ENCODE measurements around the gene TUBB6.

DNA sequence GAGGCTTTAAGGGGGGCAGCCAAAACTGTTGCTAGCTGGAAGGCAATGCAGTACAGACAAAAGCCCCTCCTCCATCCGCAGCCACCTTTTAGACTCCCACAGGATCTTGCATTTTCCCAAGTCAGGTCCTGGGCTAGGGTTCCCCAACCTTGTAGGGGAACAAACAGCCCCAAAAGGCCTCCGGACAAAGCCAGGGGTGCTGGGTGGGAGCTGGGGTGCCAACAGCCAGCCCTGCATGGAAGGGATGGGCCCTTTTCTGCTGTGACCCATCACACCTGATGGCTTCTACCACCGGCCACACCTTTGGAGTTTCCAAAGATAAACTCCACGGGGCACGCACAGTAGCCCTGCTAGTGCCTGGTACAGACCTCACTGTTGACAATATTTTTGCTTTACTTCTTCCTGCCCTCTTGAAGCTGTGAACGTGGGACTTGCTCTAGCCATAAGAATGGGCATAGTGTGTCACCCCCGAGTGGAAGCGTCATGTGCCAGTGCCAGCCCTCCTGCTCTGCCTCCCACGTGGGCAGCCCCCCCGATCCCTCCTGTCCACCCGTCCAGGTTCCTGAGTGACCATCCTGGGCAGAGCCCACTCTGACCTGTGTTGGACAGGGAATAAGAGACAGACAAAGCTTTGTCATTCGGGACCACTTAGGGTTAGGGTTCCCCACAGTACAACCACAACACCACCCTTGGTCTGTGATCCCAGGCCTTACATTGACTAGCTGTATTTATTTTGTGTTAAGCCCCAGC lies 18.8 kb downstream of the TUBB6 start:
- TF ChIP-seq, protein P1, sequence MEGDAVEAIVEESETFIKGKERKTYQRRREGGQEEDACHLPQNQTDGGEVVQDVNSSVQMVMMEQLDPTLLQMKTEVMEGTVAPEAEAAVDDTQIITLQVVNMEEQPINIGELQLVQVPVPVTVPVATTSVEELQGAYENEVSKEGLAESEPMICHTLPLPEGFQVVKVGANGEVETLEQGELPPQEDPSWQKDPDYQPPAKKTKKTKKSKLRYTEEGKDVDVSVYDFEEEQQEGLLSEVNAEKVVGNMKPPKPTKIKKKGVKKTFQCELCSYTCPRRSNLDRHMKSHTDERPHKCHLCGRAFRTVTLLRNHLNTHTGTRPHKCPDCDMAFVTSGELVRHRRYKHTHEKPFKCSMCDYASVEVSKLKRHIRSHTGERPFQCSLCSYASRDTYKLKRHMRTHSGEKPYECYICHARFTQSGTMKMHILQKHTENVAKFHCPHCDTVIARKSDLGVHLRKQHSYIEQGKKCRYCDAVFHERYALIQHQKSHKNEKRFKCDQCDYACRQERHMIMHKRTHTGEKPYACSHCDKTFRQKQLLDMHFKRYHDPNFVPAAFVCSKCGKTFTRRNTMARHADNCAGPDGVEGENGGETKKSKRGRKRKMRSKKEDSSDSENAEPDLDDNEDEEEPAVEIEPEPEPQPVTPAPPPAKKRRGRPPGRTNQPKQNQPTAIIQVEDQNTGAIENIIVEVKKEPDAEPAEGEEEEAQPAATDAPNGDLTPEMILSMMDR (IDR thresholded peaks at IDR 0.05) = no peak
- TF ChIP-seq POLR2A (IDR thresholded peaks at IDR 0.05) = no peak

Data from upper lobe of left lung (tissue), 4 donors.